ENCODE results near the gene CFAP119.

CFAP119 gene

DNA sequence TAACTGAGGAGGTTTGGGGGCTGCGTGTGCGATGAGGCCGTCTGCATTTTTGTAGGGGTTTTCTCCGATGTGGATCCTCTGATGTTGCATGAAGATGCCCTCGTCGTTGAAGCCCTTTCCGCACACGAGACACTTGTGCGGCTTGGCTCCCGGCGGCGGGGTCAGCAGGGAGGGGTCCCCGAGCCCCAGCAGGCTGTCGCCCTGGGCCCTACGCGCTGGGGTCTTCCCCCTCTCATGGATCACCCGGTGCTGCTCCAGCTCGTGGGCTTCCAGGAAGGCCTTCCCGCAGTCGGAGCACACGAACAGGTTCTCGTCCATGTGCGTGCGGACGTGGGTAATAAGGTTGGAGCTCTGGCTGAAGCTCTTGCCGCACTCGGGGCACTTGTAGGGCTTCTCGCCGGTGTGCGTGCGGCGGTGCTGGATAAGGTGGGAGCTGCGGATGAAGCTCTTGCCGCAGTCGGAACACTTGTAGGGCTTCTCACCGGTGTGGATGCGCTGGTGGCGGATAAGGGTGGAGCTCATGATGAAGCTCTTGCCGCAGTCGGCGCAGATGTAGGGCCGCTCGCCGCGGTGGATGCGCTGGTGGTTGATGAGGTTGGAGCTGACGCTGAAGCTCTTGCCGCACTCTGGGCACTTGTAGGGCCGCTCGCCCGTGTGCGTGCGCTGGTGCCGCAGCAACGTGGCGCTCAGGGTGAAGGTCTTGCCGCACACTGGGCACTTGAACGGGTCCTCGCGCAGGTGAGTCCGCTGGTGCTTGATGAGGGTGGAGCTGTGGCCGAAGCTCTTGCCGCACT lies 20.8 kb upstream of the CFAP119 start:
- no peak for DNase-seq (ENCODE audit: low read depth)

GRCh38 chr16:30780549-30780948 lies 18.7 kb upstream of the CFAP119 start:
- DNase-seq (ENCODE audit: low read depth), result no peak

GRCh38 chr16:30780021-30780420 lies 18.2 kb upstream of the CFAP119 start:
- no peak for DNase-seq (ENCODE audit: low read depth)

GRCh38 chr16:30779596-30779995 lies 17.7 kb upstream of the CFAP119 start:
- DNase-seq (ENCODE audit: low read depth), result no peak

GRCh38 chr16:30778549-30779244 lies 16.8 kb upstream of the CFAP119 start:
- no peak for DNase-seq (ENCODE audit: low read depth)

DNA sequence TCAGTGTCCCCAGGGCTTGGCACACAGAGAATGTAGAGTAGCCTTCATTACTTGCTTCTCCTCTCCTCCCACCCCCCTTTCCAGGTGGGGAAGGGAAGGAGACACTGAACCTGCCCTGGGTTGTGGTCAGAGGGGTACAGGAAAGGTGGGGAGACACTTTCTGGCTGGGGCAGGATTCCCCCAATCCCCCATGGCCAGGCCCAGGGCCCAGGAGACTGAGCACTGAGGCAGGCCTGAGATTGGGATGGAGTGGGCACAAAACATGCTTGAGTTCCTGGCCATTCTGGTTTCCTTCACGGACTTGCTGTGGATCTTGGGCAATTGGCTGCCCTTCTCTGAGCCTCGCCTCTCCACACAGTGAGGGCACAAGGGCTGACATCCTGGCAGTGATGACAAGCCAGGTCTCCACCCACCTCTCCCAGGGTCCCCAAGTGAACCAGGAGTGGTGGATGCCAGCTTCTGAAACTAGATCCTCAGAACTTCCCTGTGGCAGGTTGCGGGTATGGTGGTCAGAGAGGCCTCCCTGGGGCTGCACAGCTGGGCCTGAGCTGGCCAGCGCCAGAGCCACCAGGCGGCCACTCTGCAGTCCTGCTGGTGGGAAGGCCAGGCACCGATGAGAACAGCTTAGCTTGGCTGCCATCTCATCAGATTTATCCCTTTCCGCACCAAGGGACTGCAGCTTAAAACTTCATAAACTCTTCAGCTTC lies 15.9 kb upstream of the CFAP119 start:
- no peak for DNase-seq (ENCODE audit: low read depth)

GRCh38 chr16:30775392-30776188 lies 13.7 kb upstream of the CFAP119 start:
- DNase-seq (ENCODE audit: low read depth), result peak; percentile 32

GRCh38 chr16:30775131-30775391 lies 13.2 kb upstream of the CFAP119 start:
- no peak for DNase-seq (ENCODE audit: low read depth)

DNA sequence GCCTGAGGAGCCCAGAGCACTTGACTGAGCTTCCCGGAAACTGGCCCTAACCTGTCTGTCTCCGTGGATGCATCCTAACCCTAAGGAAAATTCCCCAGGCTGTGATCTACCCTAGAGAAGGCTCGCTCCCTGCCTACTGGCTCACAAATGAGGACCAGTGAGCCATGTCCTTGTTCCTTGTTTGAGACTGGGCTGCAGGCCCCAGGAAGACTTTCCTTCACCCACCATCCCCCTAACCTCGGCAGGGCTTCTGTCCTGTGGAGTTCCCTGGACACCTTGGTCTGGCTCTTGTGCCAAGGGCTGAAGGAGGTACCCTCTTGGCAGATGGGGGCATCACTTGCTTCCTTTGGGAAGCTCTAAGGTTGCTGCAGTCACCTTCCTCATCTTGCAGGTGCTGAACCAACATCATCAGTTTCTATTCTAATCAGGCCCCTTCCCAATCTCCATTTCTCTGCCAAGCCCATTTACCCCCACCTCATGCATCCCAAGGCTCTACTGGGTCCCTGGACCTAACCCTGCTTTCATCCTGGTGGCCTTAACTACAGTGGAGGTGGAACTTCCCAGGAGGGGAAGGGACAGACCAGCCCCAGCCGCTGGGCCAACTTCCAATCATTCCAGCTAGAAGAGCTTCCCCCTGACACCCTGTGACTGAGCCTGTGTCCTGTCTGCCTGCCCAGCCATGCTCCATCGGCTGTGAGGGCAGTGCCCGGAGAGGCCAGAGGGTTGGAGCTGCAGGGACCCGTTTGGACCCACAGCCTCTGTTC lies 12.7 kb upstream of the CFAP119 start:
- no peak for DNase-seq (ENCODE audit: low read depth)

GRCh38 chr16:30773826-30774225 lies 12.0 kb upstream of the CFAP119 start:
- no peak for DNase-seq (ENCODE audit: low read depth)

DNA sequence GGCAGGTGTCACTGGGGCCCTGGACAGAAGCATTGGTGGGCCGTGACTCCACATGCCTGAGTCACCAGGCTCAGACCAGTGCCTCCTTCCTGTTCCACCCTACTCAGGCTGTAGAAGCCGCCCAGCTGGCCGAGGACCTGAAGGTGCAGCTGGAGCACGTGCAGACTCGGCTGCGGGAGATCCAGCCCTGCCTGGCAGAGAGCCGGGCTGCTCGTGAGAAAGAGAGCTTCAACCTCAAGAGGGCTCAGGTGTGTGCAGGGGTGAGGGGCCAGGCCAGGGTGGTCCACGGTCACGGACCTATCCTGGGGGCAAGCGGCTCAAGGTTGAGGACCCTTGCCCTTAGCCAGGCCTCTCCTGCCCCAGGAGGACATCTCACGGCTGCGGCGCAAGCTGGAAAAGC lies 9.9 kb upstream of the CFAP119 start:
- DNase-seq (ENCODE audit: low read depth), result no peak

- no peak for DNase-seq (ENCODE audit: low read depth)
These were observed 7.7 kb upstream of the CFAP119 start for GRCh38 chr16:30769379-30770089.

GRCh38 chr16:30768583-30769181 lies 6.8 kb upstream of the CFAP119 start:
- no peak for DNase-seq (ENCODE audit: low read depth)

GRCh38 chr16:30767767-30768465 lies 6.1 kb upstream of the CFAP119 start:
- no peak for DNase-seq (ENCODE audit: low read depth)

- DNase-seq (ENCODE audit: low read depth), result no peak
These were observed 5.0 kb upstream of the CFAP119 start for GRCh38 chr16:30766933-30767284.

DNA sequence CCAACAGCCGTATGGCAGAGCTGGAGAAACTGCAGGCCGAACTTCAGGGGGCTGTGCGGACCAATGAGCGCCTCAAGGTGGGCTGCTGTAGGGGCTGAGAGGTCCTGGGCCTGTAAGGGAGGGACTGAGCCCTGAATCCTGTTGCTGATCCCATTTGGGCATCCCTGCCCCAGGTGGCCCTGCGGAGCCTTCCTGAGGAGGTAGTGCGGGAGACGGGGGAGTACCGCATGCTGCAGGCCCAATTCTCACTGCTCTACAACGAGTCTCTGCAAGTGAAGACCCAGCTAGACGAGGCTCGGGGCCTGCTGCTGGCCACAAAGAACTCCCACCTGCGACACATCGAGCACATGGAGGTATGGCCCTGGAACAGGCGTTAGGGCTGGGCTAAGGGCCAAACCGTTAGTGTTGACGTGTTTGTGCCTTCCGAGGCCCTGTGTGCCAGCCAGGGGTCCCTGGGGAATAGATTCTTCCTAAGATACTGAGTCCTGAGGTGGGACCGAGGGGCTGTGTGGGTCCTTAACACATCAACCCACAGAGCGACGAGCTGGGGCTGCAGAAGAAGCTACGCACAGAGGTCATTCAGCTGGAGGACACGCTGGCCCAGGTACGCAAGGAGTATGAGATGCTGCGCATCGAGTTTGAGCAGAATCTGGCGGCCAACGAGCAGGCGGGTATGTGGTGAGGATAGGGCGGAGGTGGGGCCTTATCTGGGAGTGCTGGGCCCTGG lies 4.5 kb upstream of the CFAP119 start:
- DNase-seq (ENCODE audit: low read depth), result no peak

- DNase-seq (ENCODE audit: low read depth), result no peak
These were observed 3.1 kb upstream of the CFAP119 start for GRCh38 chr16:30764816-30765465.

- DNase-seq (ENCODE audit: low read depth), result no peak
These were observed 2.2 kb upstream of the CFAP119 start for GRCh38 chr16:30764086-30764485.
